ELR (cell line): ENCODE results near the gene SPON1.
A peak's percentile ranks its signal among the peaks of the same experiment; 100 is the strongest.
"Not testable (repeated sequence)": the region's sequence is repeated elsewhere in the genome, so short reads cannot be mapped to it uniquely, and the experiment has no call there.

ENCODE experiments used
- DNase-seq: peaks from one replicate; pipeline ENCODE4 v3.0.0-alpha.2; 2015; ENCODE audit warnings: low read depth

The SPON1 gene

GRCh38 chr11:13983081-13983751, 20.7 kb downstream of the SPON1 start:
- DNase-seq = no peak

GRCh38 chr11:13984616-13985450, 22.3 kb downstream of the SPON1 start:
- peak; percentile 74 for DNase-seq

GRCh38 chr11:13986695-13987094, 24.2 kb downstream of the SPON1 start:
- DNase-seq = not testable (repeated sequence)

- DNase-seq = peak; percentile 45
These were observed 29.8 kb downstream of the SPON1 start for GRCh38 chr11:13992158-13992856.

GRCh38 chr11:13993096-13993765, 30.7 kb downstream of the SPON1 start:
- DNase-seq = no peak

- DNase-seq = no peak
These were observed 35.4 kb downstream of the SPON1 start for GRCh38 chr11:13997881-13998280.

- DNase-seq = no peak
These were observed 37.2 kb downstream of the SPON1 start for GRCh38 chr11:13999704-14000103.

GRCh38 chr11:14001597-14001996, 39.1 kb downstream of the SPON1 start:
- DNase-seq = no peak

GRCh38 chr11:14007566-14007965, 45.0 kb downstream of the SPON1 start:
- no peak for DNase-seq

GRCh38 chr11:14010665-14011064, 48.1 kb downstream of the SPON1 start:
- DNase-seq = no peak

- DNase-seq = peak; percentile 36
These were observed 50.3 kb downstream of the SPON1 start for GRCh38 chr11:14012846-14013245.

- DNase-seq = peak; percentile 58
These were observed 53.2 kb downstream of the SPON1 start for GRCh38 chr11:14015711-14016110.

GRCh38 chr11:14018441-14018840, 55.9 kb downstream of the SPON1 start:
- no peak for DNase-seq

GRCh38 chr11:14021738-14022137, 59.2 kb downstream of the SPON1 start:
- DNase-seq = no peak

- no peak for DNase-seq
These were observed 59.7 kb downstream of the SPON1 start for GRCh38 chr11:14022251-14022650.

- no peak for DNase-seq
These were observed 60.3 kb downstream of the SPON1 start for GRCh38 chr11:14022821-14023220.

GRCh38 chr11:14026961-14027360, 64.4 kb downstream of the SPON1 start:
- no peak for DNase-seq

GRCh38 chr11:14027525-14027924, 65.0 kb downstream of the SPON1 start:
- no peak for DNase-seq

GRCh38 chr11:14029440-14029839, 66.9 kb downstream of the SPON1 start:
- DNase-seq = no peak

GRCh38 chr11:14029971-14030920, 67.7 kb downstream of the SPON1 start:
- no peak for DNase-seq

- DNase-seq = not testable (repeated sequence)
These were observed 73.0 kb downstream of the SPON1 start for GRCh38 chr11:14035526-14035925.
